HTR-8/SVneo (cell line): ENCODE measurements around the gene TINAG.
A peak's percentile ranks its signal among the peaks of the same experiment; 100 is the strongest.
"Not testable (repeated sequence)": the region's sequence is repeated elsewhere in the genome, so short reads cannot be mapped to it uniquely, and the experiment has no call there.

Experiments used
- DNase-seq: peaks from one replicate; pipeline ENCODE4 v3.0.0; 2011; ENCODE audit warnings: low spot score, mixed read lengths; ENCODE audit not compliant: insufficient read length
- FAIRE-seq: peaks from 2 replicates; lab custom pipeline; 2011; peaks lifted over from hg19 to GRCh38; lab: Jason Lieb, UNC

The TINAG gene

DNA sequence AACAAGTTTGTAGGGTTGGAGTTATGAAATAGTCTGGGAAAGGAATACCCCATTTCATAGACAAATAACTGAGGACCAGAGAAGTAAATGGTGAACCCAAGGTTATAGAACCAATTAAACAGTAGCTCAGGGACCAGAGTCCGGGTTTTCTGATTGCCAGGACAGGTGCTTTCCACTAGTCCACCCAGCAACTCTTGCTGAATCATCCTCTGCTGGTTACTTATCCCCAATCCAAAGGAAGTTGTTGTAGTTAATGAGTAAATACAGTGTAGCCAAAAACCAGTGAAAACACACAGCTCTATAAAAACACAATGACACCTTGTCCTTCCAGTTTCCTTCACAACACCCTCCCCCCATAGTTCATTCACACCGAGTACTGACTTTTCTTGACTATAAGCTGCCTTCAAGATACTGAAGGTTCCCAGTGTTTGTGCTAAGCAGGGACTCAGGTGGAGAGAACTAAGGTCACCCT is 766 bp upstream of the TINAG start:
- DNase-seq, result no peak
- no peak for FAIRE-seq

DNA sequence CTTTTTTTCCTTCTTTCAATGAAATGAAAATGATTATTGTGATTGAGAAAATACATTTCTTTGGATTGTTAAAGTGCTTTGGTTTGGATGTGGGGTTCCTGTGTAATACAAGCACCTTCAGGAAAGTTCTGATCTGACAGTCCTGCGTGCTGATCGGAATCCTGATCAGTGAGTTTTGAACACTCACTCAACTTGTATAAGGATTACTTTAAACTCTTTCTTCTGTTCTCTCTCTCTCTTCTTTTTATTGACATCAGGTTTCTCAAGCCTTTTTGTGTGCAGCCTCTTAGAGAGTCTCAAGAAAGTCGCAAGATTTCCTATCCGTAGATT is 710 bp downstream of the TINAG start:
- DNase-seq, result no peak
- no peak for FAIRE-seq

DNA sequence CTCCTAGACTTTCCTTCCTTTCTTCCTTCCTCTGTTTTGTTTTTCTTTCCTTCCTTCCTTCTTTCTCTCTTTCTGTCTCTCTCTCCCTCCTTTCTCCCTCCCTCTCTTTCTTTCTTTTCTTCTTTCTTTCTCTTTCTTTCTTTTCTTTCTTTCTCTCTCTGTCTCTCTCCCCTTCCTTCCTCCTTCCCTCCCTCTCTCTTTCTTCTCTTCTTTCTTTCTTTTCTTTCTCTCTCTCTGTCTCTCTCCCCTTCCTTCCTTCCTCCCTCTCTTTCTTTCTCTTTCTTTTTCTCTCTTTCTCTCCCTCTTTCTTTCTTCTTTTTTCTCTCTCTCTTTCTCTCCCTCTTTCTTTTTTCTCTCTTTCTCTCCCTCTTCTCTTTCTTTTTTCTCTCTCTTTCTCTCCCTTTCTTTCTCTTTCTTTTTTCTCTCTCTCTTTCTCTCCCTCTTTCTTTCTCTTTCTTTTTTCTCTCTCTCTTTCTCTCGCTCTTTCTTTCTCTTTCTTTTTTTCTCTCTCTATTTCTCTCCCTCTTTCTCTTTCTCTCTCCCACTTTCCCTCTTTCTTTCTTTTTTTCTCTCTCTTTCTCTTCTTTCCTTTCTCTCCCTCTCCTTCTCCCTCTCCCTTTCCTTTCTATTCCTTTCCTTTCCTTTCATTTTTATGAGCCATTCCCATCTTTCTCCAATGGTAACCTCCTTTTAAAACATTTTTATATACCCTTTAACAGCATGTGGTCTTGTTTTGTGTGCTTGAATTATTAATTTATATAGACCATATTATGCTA is 2.3 kb downstream of the TINAG start:
- FAIRE-seq (no peak), DNase-seq (no peak)

- FAIRE-seq, result no peak
- no peak for DNase-seq
Observed at GRCh38 chr6:54315656-54316055, 7.4 kb downstream of the TINAG start.

DNA sequence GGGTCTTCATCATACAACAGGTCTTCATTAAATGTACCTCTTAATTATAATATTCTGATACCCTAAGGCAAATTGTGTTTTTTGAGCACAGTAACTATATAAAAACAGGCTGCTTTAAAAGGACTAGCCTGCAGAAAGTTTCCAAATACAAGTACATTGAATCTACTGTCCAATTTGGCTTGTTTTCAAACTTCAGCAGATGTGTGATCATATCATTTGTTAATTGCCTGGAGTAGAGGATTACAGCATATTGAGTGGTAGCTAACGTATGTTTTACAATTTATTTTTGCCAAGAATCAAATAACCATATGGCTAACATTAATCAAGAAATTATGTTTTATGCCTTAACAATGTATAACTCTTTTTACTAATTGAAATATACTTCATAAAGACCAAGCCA is 12.6 kb downstream of the TINAG start:
- no peak for DNase-seq
- no peak for FAIRE-seq

DNA sequence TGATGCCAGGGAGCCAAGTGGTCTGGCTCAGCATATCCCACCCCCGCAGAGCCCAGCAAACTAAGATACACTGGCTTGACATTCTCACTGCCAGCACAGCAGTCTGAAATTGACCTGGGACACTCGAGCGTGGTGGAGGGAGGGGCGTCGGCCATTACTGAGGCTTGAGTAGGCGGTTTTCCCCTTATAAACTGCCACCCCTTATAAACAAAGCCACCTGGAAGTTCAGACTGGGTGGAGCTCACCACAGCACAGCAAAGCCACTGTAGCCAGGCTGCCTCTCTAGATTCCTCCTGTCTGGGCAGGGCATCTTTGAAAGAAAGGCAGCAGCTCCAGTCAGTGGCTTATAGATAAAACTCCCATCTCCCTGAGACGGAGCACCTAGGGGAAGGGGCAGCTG is 19.4 kb downstream of the TINAG start:
- DNase-seq, result no peak

GRCh38 chr6:54331571-54331970 is 23.3 kb downstream of the TINAG start:
- not testable (repeated sequence) for DNase-seq, FAIRE-seq

More for the DNA sequence above, 19.4 kb downstream of the TINAG start:
- peak; percentile 23 for FAIRE-seq

DNA sequence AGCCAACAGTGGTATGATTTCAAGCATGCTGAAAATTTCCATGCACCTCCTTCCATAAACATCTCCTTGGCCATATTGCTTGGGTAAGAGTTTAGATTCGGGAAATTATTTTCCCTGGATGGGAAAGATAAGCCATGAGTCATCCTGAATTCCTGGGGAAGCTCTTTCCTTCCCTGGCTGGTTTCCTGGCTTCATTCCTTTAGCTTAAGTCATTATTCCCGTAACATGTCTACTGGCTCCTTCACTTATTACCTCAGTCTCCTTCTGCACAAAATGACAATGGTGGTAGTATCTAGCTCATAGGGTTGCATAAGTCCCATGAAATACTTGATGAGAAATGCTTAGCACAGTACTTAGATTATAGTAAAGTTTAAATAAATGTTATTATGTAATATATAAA is 27.6 kb downstream of the TINAG start:
- FAIRE-seq, result peak; percentile 95
- DNase-seq, result peak; percentile 64

DNA sequence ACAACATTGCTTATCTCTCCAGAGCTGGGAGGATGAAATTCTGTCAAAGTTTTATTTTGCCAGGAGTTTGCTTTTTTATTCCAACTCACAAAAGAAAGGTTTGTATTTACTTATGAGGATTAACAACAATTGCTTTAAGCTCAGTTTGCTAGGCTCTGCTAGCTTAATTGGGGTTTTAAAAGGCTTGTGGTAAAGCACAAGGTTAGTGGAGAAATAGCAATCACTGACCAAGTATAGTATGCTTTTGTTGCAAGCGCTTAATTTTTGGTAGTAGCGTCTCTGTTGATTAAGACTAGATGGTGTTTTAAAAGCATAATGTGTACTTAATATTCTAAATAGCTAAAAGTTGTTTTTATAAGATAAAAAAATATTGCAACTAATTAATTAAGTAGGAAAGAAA is 45.7 kb downstream of the TINAG start:
- no peak for DNase-seq
- no peak for FAIRE-seq

DNA sequence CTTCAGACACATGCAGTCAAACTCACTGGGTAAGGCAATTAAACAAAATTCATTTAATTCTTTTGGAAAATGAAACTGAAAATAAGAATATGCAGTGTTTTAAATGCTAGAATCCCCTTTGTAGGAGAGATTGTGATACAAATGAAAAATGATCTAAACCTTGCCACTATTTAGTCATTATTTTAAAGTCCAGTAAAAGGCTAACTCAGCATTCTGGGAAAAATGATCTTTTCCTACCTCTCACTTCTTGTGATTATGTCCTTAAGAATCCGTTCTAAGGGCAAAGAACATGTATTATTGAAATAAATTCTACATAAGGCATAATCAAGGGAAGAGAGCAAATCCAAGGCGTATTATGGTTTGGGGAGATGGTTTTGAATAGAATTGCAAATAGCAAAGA is 46.4 kb downstream of the TINAG start:
- FAIRE-seq (no peak), DNase-seq (no peak)

DNA sequence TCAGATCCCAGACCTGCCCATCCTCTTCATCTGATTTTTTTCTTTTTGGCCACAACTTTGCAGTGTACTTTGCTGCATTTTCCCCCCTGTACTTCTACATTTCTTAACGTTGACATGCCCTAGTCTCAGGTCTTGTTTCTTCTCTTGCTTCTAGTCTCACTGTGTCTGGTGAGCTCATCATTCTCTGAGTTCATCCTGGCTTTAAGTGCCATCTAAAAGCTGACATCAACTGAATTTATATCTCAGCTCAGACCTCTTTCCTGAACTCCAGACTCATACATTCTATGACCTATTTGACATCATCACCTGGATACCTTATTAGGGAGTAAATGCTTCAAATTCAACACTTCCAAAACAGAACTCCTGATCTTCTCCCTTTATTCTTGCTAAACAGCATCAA is 48.9 kb downstream of the TINAG start:
- FAIRE-seq (no peak), DNase-seq (no peak)

GRCh38 chr6:54361188-54361587 is 52.9 kb downstream of the TINAG start:
- no peak for FAIRE-seq

DNA sequence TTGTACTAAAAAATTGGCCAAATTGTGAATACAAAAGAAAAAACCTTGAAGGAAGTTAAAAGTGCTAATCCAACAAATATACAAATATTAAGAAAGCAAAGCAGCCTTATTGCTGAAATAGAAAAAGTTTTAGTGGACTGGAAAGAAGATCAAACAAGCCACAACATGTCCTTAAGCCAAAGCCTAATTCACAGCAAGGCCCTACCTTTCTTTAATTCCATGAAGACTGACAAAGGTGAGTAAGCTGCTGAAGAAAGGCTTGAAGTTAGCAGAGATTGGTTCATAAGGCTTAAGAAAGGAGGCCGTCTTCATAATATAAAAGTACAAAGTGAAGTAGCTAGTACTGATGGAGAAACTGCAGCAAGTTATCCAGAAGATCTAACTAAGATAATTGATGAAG is 53.5 kb downstream of the TINAG start:
- DNase-seq (no peak), FAIRE-seq (no peak)

More at GRCh38 chr6:54361188-54361587, 52.9 kb downstream of the TINAG start:
- DNase-seq, result no peak

DNA sequence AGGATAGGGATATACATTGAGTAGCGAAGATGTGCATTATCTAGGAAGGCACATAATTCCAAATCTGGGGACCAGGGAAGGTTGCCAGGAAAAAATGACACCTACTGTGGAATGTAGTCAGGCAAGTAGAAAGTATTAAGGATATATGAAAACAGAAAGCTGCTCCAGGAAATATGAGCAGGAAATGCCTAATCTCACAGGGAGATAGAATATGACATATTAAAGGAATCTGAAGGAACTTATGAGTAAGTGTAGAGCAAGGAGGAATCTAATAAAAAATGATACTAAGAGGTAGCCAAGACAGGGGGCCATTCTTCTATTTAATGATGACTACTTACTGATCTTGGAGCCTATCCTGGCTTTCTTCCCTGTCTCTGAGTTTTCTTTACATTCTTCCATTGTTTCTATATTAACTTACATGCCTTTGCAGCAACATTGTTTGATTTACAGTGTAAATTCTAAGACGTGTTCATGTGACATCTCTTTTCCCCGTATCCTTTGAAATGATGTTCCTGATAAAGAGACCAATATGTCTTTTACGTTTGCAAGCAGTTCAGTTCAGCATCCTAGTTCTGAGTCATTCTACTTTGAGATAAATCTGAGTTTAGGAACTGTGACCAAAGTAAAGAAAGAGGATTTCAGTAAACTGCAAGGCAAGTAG is 58.6 kb downstream of the TINAG start:
- FAIRE-seq, result peak; percentile 23

GRCh38 chr6:54377776-54378175 is 69.5 kb downstream of the TINAG start:
- no peak for FAIRE-seq
- no peak for DNase-seq

More for the DNA sequence above, 58.6 kb downstream of the TINAG start:
- DNase-seq, result peak; percentile 10

DNA sequence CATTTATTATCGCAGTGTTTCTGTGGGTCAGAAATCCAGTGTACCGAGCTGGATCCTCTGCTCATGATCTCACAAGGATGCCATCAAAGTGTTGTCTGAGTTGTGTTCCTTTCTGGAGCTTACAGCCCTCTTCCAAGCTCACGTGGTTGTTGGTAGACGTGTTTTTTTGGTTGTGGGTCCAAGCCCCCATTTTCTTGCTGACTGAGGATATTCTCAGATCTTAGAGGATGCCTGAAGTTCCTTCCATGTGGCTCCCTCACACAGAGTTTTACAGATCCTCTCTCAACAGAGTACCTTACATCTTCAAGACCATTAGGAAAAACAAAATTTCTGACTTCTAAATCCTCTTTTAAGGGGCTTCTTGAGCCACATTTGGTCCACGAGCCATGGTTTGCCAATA is 78.1 kb downstream of the TINAG start:
- no peak for DNase-seq
- no peak for FAIRE-seq

GRCh38 chr6:54390362-54390761 is 82.1 kb downstream of the TINAG start:
- no peak for DNase-seq
- FAIRE-seq, result no peak

GRCh38 chr6:54391577-54391976 is 83.3 kb downstream of the TINAG start:
- DNase-seq (no peak), FAIRE-seq (no peak)

DNA sequence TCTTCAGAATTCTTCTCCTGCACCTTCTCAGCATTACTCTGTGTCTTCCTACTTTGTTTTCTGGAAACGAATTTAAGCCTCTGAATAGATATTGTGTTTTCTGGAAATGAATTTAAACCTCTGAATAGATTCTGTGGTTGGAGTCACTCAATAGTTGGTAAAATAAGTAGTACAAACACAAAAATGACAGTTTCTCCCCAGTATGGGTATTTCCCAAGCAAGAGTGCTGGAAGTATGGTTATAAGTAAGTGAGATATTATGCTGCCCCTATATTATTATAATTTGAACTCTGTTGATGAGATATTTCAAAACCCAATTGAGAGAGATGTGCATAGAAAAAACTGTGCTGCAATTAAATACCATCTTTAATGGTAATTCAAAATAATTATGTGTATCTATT is 94.9 kb downstream of the TINAG start:
- no peak for FAIRE-seq
- no peak for DNase-seq

- no peak for FAIRE-seq
- DNase-seq, result no peak
Observed at GRCh38 chr6:54404791-54405190, 96.5 kb downstream of the TINAG start.

DNA sequence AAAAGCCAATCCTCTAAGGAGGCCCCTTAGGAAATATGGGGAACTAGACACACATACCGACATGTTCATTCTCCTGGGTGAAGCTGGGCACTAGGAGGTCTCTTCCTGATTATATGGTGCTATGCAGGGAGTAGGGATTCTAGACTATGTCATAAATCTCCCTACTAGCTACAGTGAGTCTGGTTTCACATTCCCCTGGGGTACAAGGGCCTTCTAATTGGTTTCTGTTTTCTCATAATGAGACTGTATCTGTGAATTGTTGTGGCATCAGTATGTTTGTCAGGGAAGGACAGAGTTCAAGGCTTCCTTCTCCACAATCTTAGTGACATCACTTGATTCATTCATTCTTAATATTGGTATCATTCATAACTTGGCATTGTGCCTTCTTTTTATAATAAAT is 103.5 kb downstream of the TINAG start:
- DNase-seq (no peak), FAIRE-seq (no peak)

- FAIRE-seq (no peak), DNase-seq (no peak)
Observed at GRCh38 chr6:54415517-54415916, 107.3 kb downstream of the TINAG start.
